ENCODE data around the gene CCRL2. TPM values are rescaled to one million over a fixed set of nuclear protein-coding genes. Genes with fewer than 3 reads are reported as not detected.

CCRL2 gene
- total and polyA plus RNA-seq, 2 donors (not counting 1 experiment from before 2014, with no cell fraction given) = 2.6 to 3.3 TPM

GRCh38 chr3:46416125-46416810 is 9.2 kb downstream of the CCRL2 start:
- no peak overlapping the region for H2AFZ ChIP-seq (ENCODE audit: insufficient read depth, low read depth, low read length, poor library complexity, severe bottlenecking)
- whole genome bisulfite sequencing (ENCODE audit: insufficient coverage) = 33% methylated on average over 7 of the region's 10 CpGs
- H3K4me1 ChIP-seq (ENCODE audit: control insufficient read depth in 2 of 2, insufficient read depth in 2 of 2, low read length in 2 of 2) = no peaks in the 10 kb centered on the region
- DNase-seq (no peak), ATAC-seq (ENCODE audit: low read depth) (no peak)
- CTCF ChIA-PET = interaction anchor here (0.6 kb wide), 1 partner anchor 21 kb away, joined by 3 read pairs; no protein-coding TSS in a partner anchor
- H4K20me1 ChIP-seq (ENCODE audit: control insufficient read depth, insufficient read depth, low read length, poor library complexity, severe bottlenecking) = no peaks in the 10 kb centered on the region
- TF ChIP-seq CTCF (IDR thresholded peaks at IDR 0.05) (no peak), EZH2 (IDR thresholded peaks at IDR 0.05; ENCODE audit: borderline replicate concordance, insufficient read depth, low read depth, low read length, poor library complexity, severe bottlenecking) (no peak)
- POLR2A ChIA-PET = no interaction called here
- no peak overlapping the region for H3K4me3 Mint-ChIP-seq
- H3K4me3 ChIP-seq (ENCODE audit: control extremely low read depth in 1 of 5, extremely low read depth in 1 of 5, insufficient read depth in 1 of 5, low read depth in 2 of 5, low read length in 4 of 5) = no peak overlapping the region
- H3K4me2 ChIP-seq (replicated peaks; ENCODE audit: low read depth, low read length, poor library complexity, severe bottlenecking) = no peak overlapping the region
- H3K27me3 ChIP-seq (replicated peaks in 1 of 4; ENCODE audit: control extremely low read depth in 1 of 4, control insufficient read depth in 3 of 4, insufficient read depth in 4 of 4, low read length in 3 of 4) = peaks cover 0 to 3% (median 0%) of the 10 kb centered on the region in 4 experiments
- no peaks in the 10 kb centered on the region for H3K36me3 ChIP-seq (replicated peaks in 1 of 2; ENCODE audit: control extremely low read depth in 1 of 2, control insufficient read depth in 1 of 2, extremely low read depth in 1 of 2, insufficient read depth in 2 of 2, low read length in 1 of 2)
- H3K27me3 Mint-ChIP-seq = no peaks in the 10 kb centered on the region
- no peaks in the 10 kb centered on the region for H3K79me2 ChIP-seq (ENCODE audit: control insufficient read depth, insufficient read depth, low read length)
- H3K27ac ChIP-seq (ENCODE audit: low read length in 2 of 2) = no peak overlapping the region
- H3K9ac ChIP-seq (ENCODE audit: low read length) = no peak overlapping the region
- peaks cover 7% of the 10 kb centered on the region for H3K4me1 Mint-ChIP-seq
- intact Hi-C loops (cut with micrococcal nuclease) = no loop called here
- no peaks in the 10 kb centered on the region for H3K9me3 ChIP-seq (ENCODE audit: control extremely low read depth in 1 of 3, control insufficient read depth in 2 of 3, insufficient read depth in 1 of 3, low read length in 2 of 3)
- no peaks in the 10 kb centered on the region for H3K9me3 Mint-ChIP-seq (ENCODE audit: insufficient read depth)
- H3K27ac Mint-ChIP-seq = no peak overlapping the region

GRCh38 chr3:46416811-46417510 is 9.9 kb downstream of the CCRL2 start:
- CTCF ChIA-PET = interaction anchor here (0.6 kb wide), 1 partner anchor 20 kb away, joined by 3 read pairs; no protein-coding TSS in a partner anchor
- H3K27ac ChIP-seq (ENCODE audit: low read length in 2 of 2) = no peak overlapping the region
- H3K4me3 Mint-ChIP-seq = no peak overlapping the region
- H3K4me1 ChIP-seq (ENCODE audit: control insufficient read depth in 2 of 2, insufficient read depth in 2 of 2, low read length in 2 of 2) = no peaks in the 10 kb centered on the region
- intact Hi-C loops (cut with micrococcal nuclease) = no loop called here
- H2AFZ ChIP-seq (ENCODE audit: insufficient read depth, low read depth, low read length, poor library complexity, severe bottlenecking) = no peak overlapping the region
- POLR2A ChIA-PET = no interaction called here
- peaks cover 0 to 3% (median 0%) of the 10 kb centered on the region in 4 experiments for H3K27me3 ChIP-seq (replicated peaks in 1 of 4; ENCODE audit: control extremely low read depth in 1 of 4, control insufficient read depth in 3 of 4, insufficient read depth in 4 of 4, low read length in 3 of 4)
- ATAC-seq (ENCODE audit: low read depth) = no peak
- no peaks in the 10 kb centered on the region for H3K9me3 Mint-ChIP-seq (ENCODE audit: insufficient read depth)
- DNase-seq = no peak
- no peaks in the 10 kb centered on the region for H3K9me3 ChIP-seq (ENCODE audit: control extremely low read depth in 1 of 3, control insufficient read depth in 2 of 3, insufficient read depth in 1 of 3, low read length in 2 of 3)
- TF ChIP-seq CTCF (IDR thresholded peaks at IDR 0.05) (no peak), EZH2 (IDR thresholded peaks at IDR 0.05; ENCODE audit: borderline replicate concordance, insufficient read depth, low read depth, low read length, poor library complexity, severe bottlenecking) (no peak)
- H3K4me2 ChIP-seq (replicated peaks; ENCODE audit: low read depth, low read length, poor library complexity, severe bottlenecking) = no peak overlapping the region
- no peak overlapping the region for H3K4me3 ChIP-seq (ENCODE audit: control extremely low read depth in 1 of 5, extremely low read depth in 1 of 5, insufficient read depth in 1 of 5, low read depth in 2 of 5, low read length in 4 of 5)
- no peak overlapping the region for H3K27ac Mint-ChIP-seq
- peaks cover 7% of the 10 kb centered on the region for H3K4me1 Mint-ChIP-seq
- 90% methylated on average over 2 of the region's 7 CpGs for WGBS (ENCODE audit: insufficient coverage)
- no peak overlapping the region for H3K9ac ChIP-seq (ENCODE audit: low read length)
- no peaks in the 10 kb centered on the region for H3K36me3 ChIP-seq (replicated peaks in 1 of 2; ENCODE audit: control extremely low read depth in 1 of 2, control insufficient read depth in 1 of 2, extremely low read depth in 1 of 2, insufficient read depth in 2 of 2, low read length in 1 of 2)
- no peaks in the 10 kb centered on the region for H3K79me2 ChIP-seq (ENCODE audit: control insufficient read depth, insufficient read depth, low read length)
- H3K27me3 Mint-ChIP-seq = no peaks in the 10 kb centered on the region
- H4K20me1 ChIP-seq (ENCODE audit: control insufficient read depth, insufficient read depth, low read length, poor library complexity, severe bottlenecking) = no peaks in the 10 kb centered on the region

All from B cell (primary cell).